H9 (cell line): ENCODE data around the gene CHD9. TPM values are rescaled to one million over a fixed set of nuclear protein-coding genes. Genes with fewer than 3 reads are reported as not detected.

Source experiments
- DNase-seq: peaks from one replicate; pipeline ENCODE4 v3.0.0-alpha.2; 2017
- H2AFZ ChIP-seq: one replicate; pipeline ENCODE4 v1.6.1; 2013; ENCODE audit warnings: mild to moderate bottlenecking, low read length, control low read depth, moderate library complexity
- H2AK5ac ChIP-seq: 2 replicates; pipeline ENCODE4 v1.6.1; 2013; ENCODE audit warnings: low read length, control low read depth, mixed read lengths; ENCODE audit not compliant: insufficient read length
- H2BK120ac ChIP-seq: one replicate; pipeline ENCODE4 v1.6.1; 2013; ENCODE audit warnings: low read depth, mild to moderate bottlenecking, low read length, control low read depth, inconsistent platforms; ENCODE audit not compliant: poor library complexity, severe bottlenecking
- H2BK12ac ChIP-seq: 2 replicates; pipeline ENCODE4 v1.6.1; 2013; ENCODE audit warnings: low read length, control low read depth, mixed read lengths, low read depth; ENCODE audit not compliant: insufficient read length
- H2BK15ac ChIP-seq: 2 replicates; pipeline ENCODE4 v1.6.1; 2013; ENCODE audit warnings: low read depth, low read length, control low read depth
- H2BK20ac ChIP-seq: one replicate; pipeline ENCODE4 v1.6.1; 2013; ENCODE audit warnings: low read depth, mild to moderate bottlenecking, low read length, control low read depth, inconsistent platforms; ENCODE audit not compliant: poor library complexity, severe bottlenecking
- H2BK5ac ChIP-seq: 2 replicates; pipeline ENCODE4 v1.6.1; 2013; ENCODE audit warnings: low read length, control low read depth, mixed read lengths; ENCODE audit not compliant: insufficient read length
- H3K14ac ChIP-seq: 2 replicates; pipeline ENCODE4 v1.6.1; 2013; ENCODE audit warnings: low read length, control low read depth; ENCODE audit not compliant: insufficient read depth
- H3K18ac ChIP-seq: 2 replicates; pipeline ENCODE4 v1.6.1; 2013; ENCODE audit warnings: low read depth, mild to moderate bottlenecking, mixed read lengths, low read length, control low read depth; ENCODE audit not compliant: insufficient read length
- H3K23ac ChIP-seq: 2 replicates; pipeline ENCODE4 v1.6.1; 2013; ENCODE audit warnings: low read length, control low read depth, mixed read lengths, low read depth; ENCODE audit not compliant: insufficient read length
- H3K23me2 ChIP-seq: 2 replicates; pipeline ENCODE4 v1.6.1; 2013; ENCODE audit warnings: low read depth, mild to moderate bottlenecking, mixed read lengths, low read length, control low read depth; ENCODE audit not compliant: insufficient read length, poor library complexity, severe bottlenecking
- H3K27ac ChIP-seq: 2 replicates; pipeline ENCODE4 v1.5.1; 2013; ENCODE audit warnings: low read length, control low read depth, mixed read lengths, low read depth; ENCODE audit not compliant: insufficient read length
- H3K27me3 ChIP-seq: 2 replicates; pipeline ENCODE4 v1.6.1; 2013; ENCODE audit warnings: low read length, control low read depth, inconsistent platforms; ENCODE audit not compliant: insufficient read depth
- H3K4ac ChIP-seq: 2 replicates; pipeline ENCODE4 v1.6.1; 2013; ENCODE audit warnings: low read depth, mild to moderate bottlenecking, control low read depth, inconsistent platforms, low read length, moderate library complexity
- H3K4me1 ChIP-seq: 2 replicates; pipeline ENCODE4 v1.6.1; 2013; ENCODE audit warnings: low read length, control low read depth, inconsistent platforms; ENCODE audit not compliant: insufficient read depth
- H3K4me2 ChIP-seq: 2 replicates; pipeline ENCODE4 v1.6.1; 2013; ENCODE audit warnings: low read length, control low read depth, mixed read lengths; ENCODE audit not compliant: insufficient read length, insufficient read depth
- H3K56ac ChIP-seq: 2 replicates; pipeline ENCODE4 v1.6.1; 2013; ENCODE audit warnings: low read depth, mild to moderate bottlenecking, mixed read lengths, low read length, control low read depth; ENCODE audit not compliant: insufficient read length
- H3K79me1 ChIP-seq: 2 replicates; pipeline ENCODE4 v1.6.1; 2013; ENCODE audit warnings: low read depth, mild to moderate bottlenecking, moderate library complexity, low read length, control low read depth, inconsistent platforms; ENCODE audit not compliant: insufficient read depth, poor library complexity, severe bottlenecking
- H3K79me2 ChIP-seq: 2 replicates; pipeline ENCODE4 v1.6.1; 2013; ENCODE audit warnings: low read length, control low read depth, inconsistent platforms; ENCODE audit not compliant: insufficient read depth
- H3K9ac ChIP-seq: 2 replicates; pipeline ENCODE4 v1.6.1; 2013; ENCODE audit warnings: low read length, control low read depth, mixed read lengths; ENCODE audit not compliant: insufficient read length; ENCODE audit errors: extremely low read depth
- H3K9me3 ChIP-seq: one replicate; pipeline ENCODE4 v1.6.1; 2013; ENCODE audit warnings: low read depth, low read length, inconsistent platforms; ENCODE audit not compliant: control insufficient read depth
- H3T11ph ChIP-seq: one replicate; pipeline ENCODE4 v1.6.1; 2013; ENCODE audit warnings: mild to moderate bottlenecking, low read length, control low read depth, inconsistent platforms
- H4K20me1 ChIP-seq: one replicate; pipeline ENCODE4 v1.6.1; 2013; ENCODE audit not compliant: control insufficient read depth, insufficient read length, insufficient read depth
- H4K5ac ChIP-seq: 2 replicates; pipeline ENCODE4 v1.6.1; 2013; ENCODE audit warnings: low read depth, mild to moderate bottlenecking, mixed read lengths, low read length, control low read depth; ENCODE audit not compliant: insufficient read length
- H4K8ac ChIP-seq: replicated peaks from 2 replicates; pipeline ENCODE4 v1.6.1; 2013; ENCODE audit warnings: low read length, control low read depth, mixed read lengths, low read depth; ENCODE audit not compliant: insufficient read length
- H4K91ac ChIP-seq: 2 replicates; pipeline ENCODE4 v1.6.1; 2013; ENCODE audit warnings: low read depth, mild to moderate bottlenecking, moderate library complexity, mixed read lengths, low read length, control low read depth; ENCODE audit not compliant: insufficient read length
- H3K27ac Mint-ChIP-seq, 3 experiments: 2 replicates in 2 of 3; 3 replicates in 1 of 3; pipeline ENCODE4 v1.8.0; 2020 to 2021; ENCODE audit warnings: mixed read lengths in 3 of 3, mild to moderate bottlenecking in 1 of 3, moderate library complexity in 1 of 3
- H3K27me3 Mint-ChIP-seq: 2 replicates; pipeline ENCODE4 v1.8.0; 2021; ENCODE audit warnings: low read depth, mild to moderate bottlenecking, moderate library complexity, mixed read lengths
- H3K36me3 Mint-ChIP-seq, 3 experiments: 2 replicates in 2 of 3; 3 replicates in 1 of 3; pipeline ENCODE4 v1.8.0; 2020 to 2021; ENCODE audit warnings: low read depth in 3 of 3, mixed read lengths in 3 of 3; ENCODE audit not compliant: insufficient read depth in 1 of 3
- H3K4me1 Mint-ChIP-seq, 2 experiments: 2 replicates each; pipeline ENCODE4 v1.8.0; 2020; ENCODE audit warnings: mixed read lengths in 2 of 2
- H3K4me3 Mint-ChIP-seq, 2 experiments: 2 replicates in 1 of 2; 3 replicates in 1 of 2; pipeline ENCODE4 v1.8.0; 2020 to 2021; ENCODE audit warnings: mild to moderate bottlenecking in 2 of 2, mixed read lengths in 2 of 2, moderate library complexity in 1 of 2
- H3K9me3 Mint-ChIP-seq, 2 experiments: 2 replicates in 1 of 2; 3 replicates in 1 of 2; pipeline ENCODE4 v1.8.0; 2020; ENCODE audit warnings: mild to moderate bottlenecking in 2 of 2, mixed read lengths in 2 of 2, moderate library complexity in 1 of 2
- CTCF ChIP-seq: fragments of 200-600 bp; sonication (generic); conservative IDR thresholded peaks from 3 replicates; pipeline ENCODE4 v1.8.0; 2021; ENCODE audit warnings: antibody characterized with exemption, mild to moderate bottlenecking
- WGBS: extraction: QIAGEN DNeasy Blood & Tissue Kit; methylation state at CpG from one replicate; pipeline ENCODE4 v1.1.7; 2013; ENCODE audit warnings: missing lambda C conversion rate, low lambda C conversion rate, mixed read lengths; ENCODE audit not compliant: insufficient read length; ENCODE audit errors: extremely low coverage; 5-methylcytosine and 5-hydroxymethylcytosine counted together
- total RNA-seq: library from RNA; stranded (reverse); gene quantifications from 2 replicates; pipeline ENCODE4 v1.2.1, GENCODE V29; 2021

The CHD9 gene
- total RNA-seq, 1 experiment from 2014 or later, result 46.2 TPM

- no peaks in the 10 kb centered on the region for H3K4me1 Mint-ChIP-seq
- Histone ChIP-seq H3K56ac (no peak overlapping the region), H2BK20ac (no peak overlapping the region), H3K79me1 (no peaks in the 10 kb centered on the region), H3K9ac (no peak overlapping the region), H3K4me1 (no peaks in the 10 kb centered on the region), H2BK15ac (no peak overlapping the region), H4K5ac (no peak overlapping the region), H4K8ac (no peak overlapping the region), H3K4ac (no peak overlapping the region), H4K91ac (no peak overlapping the region), H3K23ac (no peak overlapping the region), H3K4me2 (no peak overlapping the region), H3K27ac (no peak overlapping the region), H2BK12ac (no peak overlapping the region), H3T11ph (no peak overlapping the region), H2AK5ac (no peak overlapping the region), H2BK120ac (no peak overlapping the region), H3K23me2 (no peaks in the 10 kb centered on the region), H2AFZ (no peak overlapping the region), H4K20me1 (no peaks in the 10 kb centered on the region), H3K9me3 (peaks cover 19% of the 10 kb centered on the region), H3K18ac (no peak overlapping the region), H3K79me2 (no peaks in the 10 kb centered on the region), H3K14ac (no peak overlapping the region), H3K27me3 (no peaks in the 10 kb centered on the region), H2BK5ac (no peak overlapping the region)
- H3K27me3 Mint-ChIP-seq, result 0 out of 2 replicates have a peak, but pooled peaks cover 3% of the 10 kb centered on the region
- peaks cover 31% of the 10 kb centered on the region in 2 experiments for H3K9me3 Mint-ChIP-seq
- peaks cover 25 to 42% (median 33%) of the 10 kb centered on the region in 3 experiments for H3K36me3 Mint-ChIP-seq
- H3K27ac Mint-ChIP-seq, result no peak overlapping the region
- no peak for TF ChIP-seq CTCF
- WGBS, result no CpG with 5 or more reads among the region's 1 CpG
- no peak for DNase-seq
- H3K4me3 Mint-ChIP-seq, result no peak overlapping the region
Observed at GRCh38 chr16:53187775-53188174, 133.0 kb downstream of the CHD9 start.
